GM21786 (cell line): ENCODE results near the gene CACTIN.
"Not testable (repeated sequence)": the region's sequence is repeated elsewhere in the genome, so short reads cannot be mapped to it uniquely, and the experiment has no call there.

Source experiments
- ATAC-seq: cut with Tn5 transposase; IDR thresholded peaks from one replicate; pipeline ENCODE4 v1.9.1; 2021; ENCODE audit not compliant: unreplicated experiment

Gene CACTIN

GRCh38 chr19:3632098-3632497, 5.5 kb upstream of the CACTIN start:
- ATAC-seq: no peak

- ATAC-seq: no peak
Observed at GRCh38 chr19:3631053-3631861, 4.7 kb upstream of the CACTIN start.

- ATAC-seq: not testable (repeated sequence)
Observed at GRCh38 chr19:3628766-3629165, 2.2 kb upstream of the CACTIN start.

GRCh38 chr19:3627351-3627723, 747 bp upstream of the CACTIN start:
- no peak for ATAC-seq

- no peak for ATAC-seq
Observed at GRCh38 chr19:3625996-3626472, 556 bp downstream of the CACTIN start.

DNA sequence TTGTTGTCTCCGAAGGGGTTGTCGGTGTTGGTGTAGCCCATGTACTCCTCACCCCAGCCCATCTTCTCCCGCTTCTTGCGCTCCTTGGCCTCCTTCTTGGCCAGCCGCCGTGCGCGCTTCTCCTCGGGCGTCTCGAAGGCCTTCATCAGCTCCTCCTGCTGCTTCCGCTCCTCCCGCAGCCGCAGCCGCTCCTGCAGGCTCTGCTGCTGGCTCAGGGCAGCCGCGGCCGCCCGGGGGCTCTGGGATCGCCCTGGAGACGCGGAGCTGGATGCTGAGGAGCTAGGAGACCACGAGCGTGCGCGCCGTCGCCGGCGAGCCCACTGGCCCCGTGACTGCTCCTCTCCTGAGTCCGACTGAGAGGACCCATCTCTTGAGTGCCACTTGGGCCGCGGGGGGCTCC, 2.9 kb downstream of the CACTIN start:
- no peak for ATAC-seq

DNA sequence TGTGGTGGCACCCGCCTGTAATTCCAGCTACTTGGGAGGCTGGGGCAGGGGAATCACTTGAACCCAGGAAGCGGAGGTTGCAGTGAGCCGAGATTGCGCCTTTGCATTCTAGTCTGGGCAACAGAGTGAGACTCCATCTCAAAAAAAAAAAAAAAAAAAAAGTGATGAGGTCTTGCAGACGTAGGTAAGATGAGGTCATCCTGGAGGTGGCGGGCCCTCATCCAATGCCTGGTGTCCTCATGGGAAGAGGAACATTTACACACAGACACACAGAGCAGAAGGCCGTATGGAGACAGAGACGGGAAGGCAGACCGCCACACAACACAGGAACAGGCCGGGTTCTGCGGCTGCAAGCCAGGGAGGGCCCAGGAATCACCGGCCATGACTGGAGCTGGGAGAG, 4.4 kb downstream of the CACTIN start:
- ATAC-seq: no peak

- ATAC-seq: no peak
Observed at GRCh38 chr19:3621689-3622088, 4.9 kb downstream of the CACTIN start.

GRCh38 chr19:3620817-3621547, 5.6 kb downstream of the CACTIN start:
- no peak for ATAC-seq

GRCh38 chr19:3620145-3620816, 6.3 kb downstream of the CACTIN start:
- ATAC-seq: no peak

DNA sequence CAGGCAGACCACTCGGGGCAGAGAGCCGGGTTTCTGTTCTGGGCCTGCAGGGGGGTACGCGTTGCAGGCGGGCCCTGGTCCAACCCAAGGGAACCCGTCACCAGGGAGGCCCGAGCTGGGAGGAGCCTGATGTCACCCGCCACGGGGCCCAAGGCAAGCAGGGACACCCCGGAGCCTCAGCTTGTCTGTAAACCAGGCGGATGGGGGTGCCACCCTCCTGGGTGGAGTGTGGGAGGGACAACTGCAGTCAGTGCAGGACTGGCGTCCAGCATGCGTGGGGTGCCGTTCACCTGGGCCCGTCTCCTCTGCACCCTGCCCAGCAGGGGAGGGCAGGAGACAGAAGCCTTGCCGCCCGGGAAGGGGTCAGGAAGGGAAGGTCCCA, 7.0 kb downstream of the CACTIN start:
- ATAC-seq: no peak

DNA sequence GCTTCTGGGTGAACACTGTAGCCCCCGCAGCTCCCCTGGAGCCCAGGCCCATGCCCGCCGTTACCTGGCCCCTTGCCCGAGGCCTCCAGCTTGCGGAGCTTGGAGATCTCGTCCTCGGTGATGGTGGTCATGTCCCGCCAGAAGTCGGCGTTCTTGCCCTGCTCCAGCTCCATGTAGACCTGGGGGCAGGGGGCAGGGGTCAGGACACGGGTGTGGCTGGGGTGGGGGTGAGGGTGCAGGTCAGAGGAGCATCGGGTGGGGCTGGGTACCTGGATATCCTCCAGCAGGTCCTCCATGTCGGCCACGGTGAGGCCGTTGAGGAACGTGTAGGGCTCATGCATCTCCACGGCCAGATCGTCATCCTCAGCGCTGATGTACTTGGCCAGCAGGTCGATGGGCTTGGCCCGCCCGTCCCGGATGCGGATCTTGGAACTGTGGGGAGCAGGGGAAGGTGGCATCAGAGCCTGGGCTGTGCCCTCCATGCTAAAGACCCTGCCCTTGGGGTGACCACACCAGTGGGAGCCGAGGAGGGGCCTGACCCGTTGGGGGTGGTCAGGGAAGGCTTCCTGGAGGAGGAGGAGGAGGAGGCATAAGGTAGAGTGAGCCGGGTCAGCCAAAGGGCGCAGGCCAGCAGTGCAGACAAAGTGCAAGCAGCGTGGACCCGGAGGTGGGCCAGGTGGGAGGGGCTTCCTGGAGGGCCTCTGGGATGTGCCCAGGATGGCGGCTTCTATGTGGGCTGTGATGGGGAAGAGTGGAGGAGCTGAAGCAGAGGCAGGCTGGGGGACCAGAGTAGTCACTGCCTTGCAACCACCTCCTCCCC, 7.6 kb downstream of the CACTIN start:
- no peak for ATAC-seq

GRCh38 chr19:3618144-3618810, 8.3 kb downstream of the CACTIN start:
- no peak for ATAC-seq

- no peak for ATAC-seq
Observed at GRCh38 chr19:3617463-3617862, 9.1 kb downstream of the CACTIN start.

DNA sequence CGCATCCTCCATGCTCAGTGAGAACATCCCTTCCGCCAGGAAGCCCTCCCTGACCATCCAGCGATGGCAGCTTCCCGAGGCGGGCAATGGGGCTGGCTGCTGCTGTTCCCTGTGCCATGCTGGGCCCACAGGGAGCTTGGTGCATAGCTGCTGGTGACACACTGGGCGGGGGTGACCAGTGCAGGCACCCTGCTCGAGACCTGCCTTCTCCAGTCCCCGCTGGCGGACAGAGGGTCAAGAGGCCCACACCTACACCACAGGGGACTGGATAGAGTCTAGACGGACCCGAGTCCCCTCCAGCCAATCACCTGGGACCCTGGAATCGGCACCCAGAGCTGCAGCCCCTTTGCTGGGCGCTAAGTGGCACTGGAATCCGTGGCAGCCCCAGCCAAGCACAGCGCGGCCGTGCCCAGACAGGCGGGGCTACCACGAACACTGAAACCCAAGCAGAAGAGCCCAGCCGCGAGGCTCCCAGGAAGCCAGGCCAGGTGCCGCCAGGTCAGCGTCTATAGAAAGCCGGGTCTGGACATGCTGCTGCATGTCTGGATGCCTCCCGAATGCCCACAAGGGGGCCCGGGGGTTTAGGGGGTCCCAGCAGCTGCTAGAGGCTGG, 11.0 kb downstream of the CACTIN start:
- no peak for ATAC-seq

GRCh38 chr19:3614858-3615505, 11.6 kb downstream of the CACTIN start:
- ATAC-seq: no peak

DNA sequence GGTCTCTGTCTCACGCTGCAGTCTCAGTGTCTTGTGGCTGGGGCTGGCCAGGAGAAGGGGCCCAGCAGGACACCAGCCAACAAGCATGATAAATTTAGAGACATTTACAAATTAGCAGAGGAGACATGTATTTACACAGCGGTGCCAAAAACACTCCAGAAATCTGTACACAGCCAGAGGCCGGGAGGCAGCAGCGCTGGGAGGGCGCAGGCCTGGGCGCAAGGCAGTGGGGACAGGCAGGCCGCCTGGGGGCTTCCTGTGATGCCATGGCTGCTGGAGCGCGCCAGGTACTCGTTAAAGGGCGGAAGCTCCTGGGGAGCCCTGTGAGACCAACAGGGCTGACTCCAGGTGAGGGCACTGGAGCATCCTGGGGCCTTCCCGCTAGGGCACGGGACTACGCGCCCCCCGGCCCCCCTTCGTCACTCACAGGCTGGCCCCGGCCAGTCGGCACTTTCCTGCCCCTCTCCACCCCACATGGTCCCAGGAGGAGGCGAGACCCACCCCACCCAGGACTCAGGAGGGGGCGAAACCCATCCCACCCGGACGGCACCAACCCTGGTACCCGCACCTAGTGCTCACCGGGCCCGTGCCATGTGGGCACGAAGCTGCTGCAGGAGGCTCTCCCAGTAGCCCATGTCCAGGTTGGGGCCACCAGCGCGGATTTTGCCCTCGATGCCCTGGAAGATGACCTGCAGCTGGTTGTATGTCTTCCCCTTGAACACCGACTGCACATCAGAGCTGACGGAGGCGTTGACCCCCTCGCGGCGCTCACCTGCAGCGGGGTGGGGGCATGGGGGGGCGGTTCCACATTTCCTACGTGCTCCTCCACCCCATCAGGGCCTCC, 12.6 kb downstream of the CACTIN start:
- ATAC-seq: no peak

DNA sequence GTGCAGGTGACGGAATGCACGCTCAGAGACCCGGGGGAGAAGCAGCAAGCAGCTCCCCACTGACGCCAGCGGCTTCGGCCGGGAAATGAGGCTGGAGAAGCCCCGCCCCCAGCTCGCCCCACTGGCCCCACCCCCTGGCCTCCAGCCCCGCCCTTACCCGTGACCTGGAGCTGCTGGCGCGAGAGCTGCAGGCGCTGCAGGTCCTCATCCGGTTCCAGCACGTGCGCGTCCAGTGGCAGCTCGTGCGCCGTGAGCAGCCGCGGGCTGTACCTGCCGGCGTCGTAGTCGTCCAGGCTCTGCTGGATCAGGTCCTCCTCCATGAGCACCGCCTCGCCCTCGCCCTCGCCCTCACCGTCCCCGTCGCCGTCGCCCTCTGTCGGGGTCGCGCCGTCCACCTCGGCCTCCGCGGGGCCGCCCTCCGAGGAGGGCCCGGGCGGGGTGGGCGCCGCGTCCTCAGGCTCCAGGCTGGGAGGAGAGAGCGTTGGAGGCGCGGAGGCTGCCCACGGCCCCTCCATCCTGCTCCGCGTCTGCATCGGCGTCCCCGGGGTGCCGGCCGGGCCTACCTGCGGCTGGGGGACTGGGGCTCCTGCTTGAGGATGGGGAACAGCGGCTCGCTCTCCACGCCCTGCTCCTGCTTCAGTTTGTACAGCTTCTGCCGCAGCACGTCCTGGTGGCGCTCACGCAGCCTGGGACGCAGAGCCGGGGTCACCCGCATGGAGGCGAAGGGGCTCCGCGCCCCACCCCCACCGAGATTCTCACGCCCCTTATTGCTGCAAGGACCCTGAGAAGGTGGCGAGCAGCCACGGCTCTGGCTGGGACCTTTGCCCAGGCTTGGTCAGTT, 13.5 kb downstream of the CACTIN start:
- no peak for ATAC-seq
